ENCODE data around the gene PPP1R12A.

The PPP1R12A gene

GRCh38 chr12:79920421-79921238 lies 14.3 kb downstream of the PPP1R12A start:
- TF ChIP-seq, protein P1, sequence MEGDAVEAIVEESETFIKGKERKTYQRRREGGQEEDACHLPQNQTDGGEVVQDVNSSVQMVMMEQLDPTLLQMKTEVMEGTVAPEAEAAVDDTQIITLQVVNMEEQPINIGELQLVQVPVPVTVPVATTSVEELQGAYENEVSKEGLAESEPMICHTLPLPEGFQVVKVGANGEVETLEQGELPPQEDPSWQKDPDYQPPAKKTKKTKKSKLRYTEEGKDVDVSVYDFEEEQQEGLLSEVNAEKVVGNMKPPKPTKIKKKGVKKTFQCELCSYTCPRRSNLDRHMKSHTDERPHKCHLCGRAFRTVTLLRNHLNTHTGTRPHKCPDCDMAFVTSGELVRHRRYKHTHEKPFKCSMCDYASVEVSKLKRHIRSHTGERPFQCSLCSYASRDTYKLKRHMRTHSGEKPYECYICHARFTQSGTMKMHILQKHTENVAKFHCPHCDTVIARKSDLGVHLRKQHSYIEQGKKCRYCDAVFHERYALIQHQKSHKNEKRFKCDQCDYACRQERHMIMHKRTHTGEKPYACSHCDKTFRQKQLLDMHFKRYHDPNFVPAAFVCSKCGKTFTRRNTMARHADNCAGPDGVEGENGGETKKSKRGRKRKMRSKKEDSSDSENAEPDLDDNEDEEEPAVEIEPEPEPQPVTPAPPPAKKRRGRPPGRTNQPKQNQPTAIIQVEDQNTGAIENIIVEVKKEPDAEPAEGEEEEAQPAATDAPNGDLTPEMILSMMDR (IDR thresholded peaks at IDR 0.05) = no peak
- H3K9me3 ChIP-seq (ENCODE audit: control insufficient read depth, low read length) = no peaks in the 10 kb centered on the region
- no peak overlapping the region for H2AFZ ChIP-seq
- H3K4me3 ChIP-seq (ENCODE audit: low read depth, low read length) = no peak overlapping the region
- H3K4me2 ChIP-seq (ENCODE audit: low read length) = no peak overlapping the region
- H3K4me1 ChIP-seq = peaks cover 13% of the 10 kb centered on the region
- no peak overlapping the region for H3K9ac ChIP-seq
- H3K36me3 ChIP-seq (ENCODE audit: control insufficient read depth, insufficient read depth, low read length) = no peaks in the 10 kb centered on the region
- no peaks in the 10 kb centered on the region for H3K27me3 ChIP-seq (ENCODE audit: control insufficient read depth, insufficient read depth, low read length)
- H3K27ac ChIP-seq = no peak overlapping the region
- peaks cover 63% of the 10 kb centered on the region for H3K79me2 ChIP-seq

GRCh38 chr12:79919762-79920161 lies 15.1 kb downstream of the PPP1R12A start:
- TF ChIP-seq, protein P1 (IDR thresholded peaks at IDR 0.05) = no peak
- no peak overlapping the region for H3K4me3 ChIP-seq (ENCODE audit: low read depth, low read length)
- no peak overlapping the region for H3K4me2 ChIP-seq (ENCODE audit: low read length)
- H3K27me3 ChIP-seq (ENCODE audit: control insufficient read depth, insufficient read depth, low read length) = no peaks in the 10 kb centered on the region
- no peak overlapping the region for H3K9ac ChIP-seq
- peaks cover 11% of the 10 kb centered on the region for H3K4me1 ChIP-seq
- H3K36me3 ChIP-seq (ENCODE audit: control insufficient read depth, insufficient read depth, low read length) = no peaks in the 10 kb centered on the region
- peaks cover 63% of the 10 kb centered on the region for H3K79me2 ChIP-seq
- no peaks in the 10 kb centered on the region for H3K9me3 ChIP-seq (ENCODE audit: control insufficient read depth, low read length)
- no peak overlapping the region for H2AFZ ChIP-seq
- no peak overlapping the region for H3K27ac ChIP-seq

GRCh38 chr12:79916826-79917225 lies 18.1 kb downstream of the PPP1R12A start:
- TF ChIP-seq, protein P1 (IDR thresholded peaks at IDR 0.05) = no peak
- peaks cover 64% of the 10 kb centered on the region for H3K79me2 ChIP-seq
- H3K4me2 ChIP-seq (ENCODE audit: low read length) = no peak overlapping the region
- H3K27ac ChIP-seq = no peak overlapping the region
- no peaks in the 10 kb centered on the region for H3K27me3 ChIP-seq (ENCODE audit: control insufficient read depth, insufficient read depth, low read length)
- no peaks in the 10 kb centered on the region for H3K9me3 ChIP-seq (ENCODE audit: control insufficient read depth, low read length)
- no peak overlapping the region for H3K9ac ChIP-seq
- peaks cover 11% of the 10 kb centered on the region for H3K4me1 ChIP-seq
- no peak overlapping the region for H2AFZ ChIP-seq
- no peaks in the 10 kb centered on the region for H3K36me3 ChIP-seq (ENCODE audit: control insufficient read depth, insufficient read depth, low read length)
- no peak overlapping the region for H3K4me3 ChIP-seq (ENCODE audit: low read depth, low read length)

GRCh38 chr12:79911889-79912656 lies 22.8 kb downstream of the PPP1R12A start:
- H3K4me1 ChIP-seq = peaks cover 3% of the 10 kb centered on the region
- no peaks in the 10 kb centered on the region for H3K9me3 ChIP-seq (ENCODE audit: control insufficient read depth, low read length)
- H3K79me2 ChIP-seq = peaks cover 40% of the 10 kb centered on the region
- H3K36me3 ChIP-seq (ENCODE audit: control insufficient read depth, insufficient read depth, low read length) = no peaks in the 10 kb centered on the region
- no peak overlapping the region for H3K4me3 ChIP-seq (ENCODE audit: low read depth, low read length)
- no peak overlapping the region for H3K4me2 ChIP-seq (ENCODE audit: low read length)
- no peak overlapping the region for H2AFZ ChIP-seq
- no peaks in the 10 kb centered on the region for H3K27me3 ChIP-seq (ENCODE audit: control insufficient read depth, insufficient read depth, low read length)
- no peak overlapping the region for H3K27ac ChIP-seq
- no peak overlapping the region for H3K9ac ChIP-seq
- TF ChIP-seq, protein P1 (IDR thresholded peaks at IDR 0.05) = no peak
